ENCODE measurements around the gene MAN1A1.

The MAN1A1 gene

DNA sequence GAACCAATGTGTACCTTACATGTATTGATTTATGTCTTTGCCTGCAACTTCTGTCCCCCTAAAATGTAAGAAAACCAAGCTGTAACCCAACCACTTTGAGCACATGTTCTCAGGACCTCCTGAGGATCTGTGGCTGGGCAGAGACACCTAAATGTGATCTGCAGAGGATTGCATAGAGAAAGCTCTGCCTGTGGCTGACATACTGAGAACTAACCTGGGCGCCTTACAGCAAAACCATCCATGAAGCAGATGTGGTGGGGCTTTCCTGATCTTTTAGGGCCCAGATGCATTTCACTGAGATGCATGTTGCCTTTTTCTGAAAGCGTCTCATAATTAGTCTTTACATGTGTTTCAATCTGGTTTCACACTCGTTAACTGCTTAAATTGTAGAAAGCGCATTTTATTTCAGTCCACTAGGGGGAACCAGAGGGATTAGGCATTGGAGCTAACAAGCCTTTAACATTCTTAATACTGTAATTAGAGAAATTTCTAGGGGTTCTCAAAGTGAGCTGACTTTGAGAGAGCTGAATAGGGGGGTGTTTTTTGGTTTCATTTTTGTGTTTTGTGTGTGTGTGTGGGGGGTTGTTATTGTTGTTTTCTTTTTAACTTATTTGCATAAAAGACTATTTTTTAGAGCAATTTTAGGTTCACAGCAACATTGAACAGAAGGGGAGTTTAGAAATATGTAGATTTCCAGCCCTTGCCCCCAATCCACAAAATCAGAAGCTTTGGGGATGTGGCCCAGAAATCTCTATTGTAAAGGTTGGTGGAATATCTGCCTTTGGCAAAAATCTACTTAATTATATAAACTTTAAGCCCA lies 220.2 kb downstream of the MAN1A1 start:
- Histone ChIP-seq H3K4me3 (ENCODE audit: extremely low read depth, insufficient read depth, low read length, poor library complexity, severe bottlenecking) (no peak overlapping the region), H3K9me3 (ENCODE audit: control insufficient read depth, low read length) (peaks cover 5% of the 10 kb centered on the region), H3K4me1 (ENCODE audit: control insufficient read depth, insufficient read depth, low read length, poor library complexity, severe bottlenecking) (peaks cover 23% of the 10 kb centered on the region), H3K27ac (ENCODE audit: low read depth, low read length, severe bottlenecking) (peak overlapping the region; percentile 36), H3K36me3 (ENCODE audit: control insufficient read depth, insufficient read depth, low read length) (no peaks in the 10 kb centered on the region)
- WGBS, 2 experiments (ENCODE audit: insufficient coverage in 2 of 2): 39 to 45% methylated on average over 2 of the region's 4 CpGs

DNA sequence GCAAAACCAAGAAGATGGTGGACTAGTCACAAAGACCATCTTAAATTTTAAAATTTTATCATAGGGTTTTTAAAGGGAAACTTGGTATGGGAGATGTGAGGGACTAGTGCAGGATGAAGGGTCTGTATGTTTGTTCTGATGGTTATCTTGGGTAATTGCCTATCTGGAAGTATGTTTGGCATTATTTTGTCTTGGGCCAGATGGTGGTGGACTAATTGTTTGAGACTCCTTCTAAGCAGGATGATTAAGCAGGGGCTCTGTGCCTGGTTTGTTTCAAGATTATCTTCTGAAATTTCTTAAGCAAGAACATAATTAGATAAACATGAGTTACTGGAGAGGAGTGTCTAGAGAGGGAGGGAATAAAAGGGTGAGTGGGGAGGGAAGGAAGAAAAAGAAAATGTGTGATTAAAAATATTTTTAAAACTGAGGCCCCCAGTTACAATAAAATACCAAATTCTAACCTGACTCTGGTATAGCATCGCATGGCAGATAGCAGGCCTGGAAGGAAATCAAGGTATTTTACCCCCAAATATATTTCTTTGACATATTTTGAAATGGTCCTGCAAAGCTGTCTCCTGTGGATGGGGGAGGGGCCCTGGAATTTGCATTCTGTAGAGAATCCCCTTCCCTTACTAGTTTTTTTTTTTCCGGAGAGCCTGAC lies 221.2 kb downstream of the MAN1A1 start:
- no peaks in the 10 kb centered on the region for H3K36me3 ChIP-seq (ENCODE audit: control insufficient read depth, insufficient read depth, low read length)
- WGBS, 2 experiments (ENCODE audit: insufficient coverage in 2 of 2): 60 to 86% methylated on average over 1 of the region's 2 CpGs
- peaks cover 5% of the 10 kb centered on the region for H3K9me3 ChIP-seq (ENCODE audit: control insufficient read depth, low read length)
- H3K27ac ChIP-seq (ENCODE audit: low read depth, low read length, severe bottlenecking): peak overlapping the region; percentile 60
- H3K4me1 ChIP-seq (ENCODE audit: control insufficient read depth, insufficient read depth, low read length, poor library complexity, severe bottlenecking): peaks cover 23% of the 10 kb centered on the region
- no peak overlapping the region for H3K4me3 ChIP-seq (ENCODE audit: extremely low read depth, insufficient read depth, low read length, poor library complexity, severe bottlenecking)

DNA sequence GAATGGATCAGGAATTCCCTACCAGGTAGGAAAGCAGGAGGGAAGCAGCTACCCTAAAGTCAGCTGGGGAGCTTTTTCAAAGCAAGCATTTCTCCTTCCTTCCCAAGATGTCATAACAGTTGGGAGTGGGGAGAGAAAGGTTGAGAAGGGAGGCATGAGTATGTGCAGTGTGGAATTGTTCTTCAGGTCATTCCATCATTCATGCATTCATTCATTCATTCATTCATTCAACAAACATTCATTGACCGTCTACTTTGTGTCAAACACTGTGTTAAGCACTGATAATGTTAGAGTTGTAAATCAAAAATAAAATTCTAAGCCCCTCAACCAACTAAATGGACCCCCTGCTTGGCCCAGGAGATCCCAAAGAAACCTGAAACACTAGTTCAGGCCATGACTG lies 221.9 kb downstream of the MAN1A1 start:
- H3K9me3 ChIP-seq (ENCODE audit: control insufficient read depth, low read length): peaks cover 5% of the 10 kb centered on the region
- H3K4me1 ChIP-seq (ENCODE audit: control insufficient read depth, insufficient read depth, low read length, poor library complexity, severe bottlenecking): peaks cover 23% of the 10 kb centered on the region
- H3K36me3 ChIP-seq (ENCODE audit: control insufficient read depth, insufficient read depth, low read length): no peaks in the 10 kb centered on the region
- WGBS, 2 experiments (ENCODE audit: insufficient coverage in 2 of 2): no CpG with 5 or more reads among the region's 1 CpG
- H3K27ac ChIP-seq (ENCODE audit: low read depth, low read length, severe bottlenecking): peak overlapping the region; percentile 60
- H3K4me3 ChIP-seq (ENCODE audit: extremely low read depth, insufficient read depth, low read length, poor library complexity, severe bottlenecking): no peak overlapping the region
